Retinal pigment epithelial cell (primary cell): ENCODE results near the gene MCF2L.

Experiments used
- DNase-seq: peaks from one replicate; pipeline ENCODE4 v3.0.0-alpha.2; 2010; ENCODE audit warnings: low read depth
- H3K4me3 ChIP-seq: 2 replicates; pipeline ENCODE4 v1.5.1; 2011; ENCODE audit warnings: mild to moderate bottlenecking, low read length, control low read depth, moderate library complexity
- TF ChIP-seq, protein P1 (sequence below): conservative IDR thresholded peaks from 2 replicates; pipeline ENCODE4 v1.5.1; 2011; ENCODE audit warnings: low read depth, low read length, control low read depth, inconsistent platforms

The MCF2L gene

GRCh38 chr13:113059891-113060290 lies 90.9 kb downstream of the MCF2L start:
- H3K4me3 ChIP-seq = no peak overlapping the region
- no peak for DNase-seq
- TF ChIP-seq, protein P1, sequence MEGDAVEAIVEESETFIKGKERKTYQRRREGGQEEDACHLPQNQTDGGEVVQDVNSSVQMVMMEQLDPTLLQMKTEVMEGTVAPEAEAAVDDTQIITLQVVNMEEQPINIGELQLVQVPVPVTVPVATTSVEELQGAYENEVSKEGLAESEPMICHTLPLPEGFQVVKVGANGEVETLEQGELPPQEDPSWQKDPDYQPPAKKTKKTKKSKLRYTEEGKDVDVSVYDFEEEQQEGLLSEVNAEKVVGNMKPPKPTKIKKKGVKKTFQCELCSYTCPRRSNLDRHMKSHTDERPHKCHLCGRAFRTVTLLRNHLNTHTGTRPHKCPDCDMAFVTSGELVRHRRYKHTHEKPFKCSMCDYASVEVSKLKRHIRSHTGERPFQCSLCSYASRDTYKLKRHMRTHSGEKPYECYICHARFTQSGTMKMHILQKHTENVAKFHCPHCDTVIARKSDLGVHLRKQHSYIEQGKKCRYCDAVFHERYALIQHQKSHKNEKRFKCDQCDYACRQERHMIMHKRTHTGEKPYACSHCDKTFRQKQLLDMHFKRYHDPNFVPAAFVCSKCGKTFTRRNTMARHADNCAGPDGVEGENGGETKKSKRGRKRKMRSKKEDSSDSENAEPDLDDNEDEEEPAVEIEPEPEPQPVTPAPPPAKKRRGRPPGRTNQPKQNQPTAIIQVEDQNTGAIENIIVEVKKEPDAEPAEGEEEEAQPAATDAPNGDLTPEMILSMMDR = no peak

DNA sequence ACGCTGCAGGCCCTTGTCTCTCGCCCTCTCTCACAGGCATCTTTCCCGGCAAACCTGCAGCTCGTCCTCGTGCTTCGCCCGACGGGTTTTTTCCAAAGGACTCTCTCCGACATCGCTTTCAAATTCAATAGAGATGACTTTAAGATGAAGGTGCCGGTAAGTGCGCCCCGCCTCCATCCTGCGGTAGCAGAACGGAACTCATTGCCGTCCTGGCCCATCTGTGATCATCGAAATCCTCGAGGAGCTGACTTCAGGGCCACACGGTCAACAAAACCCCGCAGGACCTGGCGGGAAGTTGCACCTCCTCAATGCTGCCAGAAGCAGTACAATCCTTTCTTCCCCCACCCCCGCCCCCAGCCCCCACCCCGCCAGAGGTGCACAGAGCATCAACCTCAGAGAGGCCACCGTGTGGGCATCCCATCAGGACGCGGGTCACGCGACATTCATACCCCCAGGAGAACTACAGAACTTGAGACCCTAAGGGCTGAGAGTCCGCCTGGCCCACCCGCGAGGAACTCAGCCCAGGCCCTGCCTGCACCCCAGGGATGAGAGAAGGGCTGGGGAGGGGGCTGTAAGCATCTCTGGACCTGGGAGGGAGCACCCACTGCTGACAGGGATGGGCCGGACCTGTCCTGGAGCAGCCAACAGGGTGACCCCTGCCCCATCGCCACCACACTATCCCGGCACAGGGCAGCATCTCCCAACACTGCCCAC lies 91.7 kb downstream of the MCF2L start:
- no peak overlapping the region for H3K4me3 ChIP-seq
- TF ChIP-seq, protein P1 = no peak
- no peak for DNase-seq

DNA sequence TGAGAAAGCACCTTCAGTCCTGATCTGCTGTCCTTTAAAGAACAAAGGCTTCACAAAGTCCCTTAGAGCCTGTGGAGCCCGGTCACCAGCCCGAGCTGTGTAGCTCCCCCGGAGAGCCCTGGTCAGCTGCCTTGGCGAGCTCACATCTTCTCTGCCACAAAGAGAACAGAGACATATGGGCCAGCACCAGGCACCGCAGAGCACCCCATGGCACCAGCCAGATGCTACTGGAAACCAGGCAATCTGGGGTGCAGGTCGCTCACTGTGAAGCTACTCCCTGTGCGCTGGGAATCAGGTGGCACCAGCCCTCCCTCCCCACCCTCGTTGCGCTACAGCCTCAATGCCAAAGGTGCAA lies 92.2 kb downstream of the MCF2L start:
- TF ChIP-seq, protein P1 = no peak
- no peak overlapping the region for H3K4me3 ChIP-seq
- DNase-seq = no peak

- DNase-seq = no peak
- TF ChIP-seq, protein P1 = no peak
- H3K4me3 ChIP-seq = no peak overlapping the region
Measured at GRCh38 chr13:113061796-113062425, 92.9 kb downstream of the MCF2L start.

GRCh38 chr13:113062691-113063090 lies 93.7 kb downstream of the MCF2L start:
- TF ChIP-seq, protein P1 = no peak
- no peak overlapping the region for H3K4me3 ChIP-seq
- DNase-seq = no peak

GRCh38 chr13:113063091-113063491 lies 94.1 kb downstream of the MCF2L start:
- TF ChIP-seq, protein P1 = no peak
- no peak overlapping the region for H3K4me3 ChIP-seq
- DNase-seq = no peak

DNA sequence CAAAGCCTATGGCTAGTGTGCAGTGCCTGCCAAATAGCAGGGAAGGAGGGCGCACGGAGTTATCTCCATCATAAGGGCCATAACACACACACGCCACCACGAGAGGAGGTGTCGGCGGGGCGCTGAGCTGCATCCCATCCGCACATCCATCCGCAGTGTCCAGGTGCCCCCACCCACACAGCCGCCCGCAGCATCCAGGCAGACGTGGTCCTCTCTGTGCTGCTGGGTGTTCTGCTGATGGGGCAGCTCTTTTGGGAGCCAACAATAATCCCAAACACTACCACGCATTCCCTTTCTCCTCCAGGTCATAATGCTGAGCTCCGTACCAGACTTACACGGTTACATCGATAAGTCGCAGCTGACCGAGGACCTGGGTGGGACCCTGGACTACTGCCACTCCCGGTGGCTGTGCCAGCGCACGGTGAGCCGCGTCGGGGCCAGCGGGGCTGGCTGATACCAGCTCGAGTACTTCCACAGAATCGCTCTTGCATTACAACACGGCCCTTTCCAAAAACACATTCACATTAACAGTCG lies 95.1 kb downstream of the MCF2L start:
- TF ChIP-seq, protein P1 = no peak
- no peak overlapping the region for H3K4me3 ChIP-seq
- no peak for DNase-seq
